SK-N-SH treated with all-trans-retinoic acid at 6 μM for 48 hours (cell line): ENCODE measurements around the gene PCSK1.

Source experiments
- ATAC-seq: fragments of 200-7000 bp; cut with Tn5 transposase; 3 replicates; pipeline ENCODE4 v1.9.1; 2020; ENCODE audit warnings: mild to moderate bottlenecking, moderate library complexity
- CSDC2 ChIP-seq: fragments of 250-450 bp; sonication (Bioruptor Pico); IDR thresholded peaks from 2 replicates; pipeline ENCODE4 v1.5.0; 2020; ENCODE audit warnings: mild to moderate bottlenecking, moderate library complexity
- CSRNP3 ChIP-seq: fragments of 250-450 bp; sonication (Bioruptor Pico); IDR thresholded peaks from 2 replicates; pipeline ENCODE4 v1.5.1; 2021; ENCODE audit warnings: mild to moderate bottlenecking, moderate library complexity
- ESRRG ChIP-seq: fragments of 250-450 bp; sonication (Bioruptor Pico); IDR thresholded peaks from 2 replicates; pipeline ENCODE4 v1.6.1; 2021; ENCODE audit warnings: mild to moderate bottlenecking
- ISL1 ChIP-seq: fragments of 250-450 bp; sonication (Bioruptor Pico); IDR thresholded peaks from 2 replicates; pipeline ENCODE4 v2.1.2; 2022; ENCODE audit warnings: mild to moderate bottlenecking, moderate library complexity
- PATZ1 ChIP-seq: fragments of 250-450 bp; sonication (Bioruptor Pico); IDR thresholded peaks from 2 replicates; pipeline ENCODE4 v1.8.0; 2020; ENCODE audit warnings: mild to moderate bottlenecking, moderate library complexity, borderline replicate concordance
- PPARA ChIP-seq: fragments of 250-450 bp; sonication (Bioruptor Pico); IDR thresholded peaks from 2 replicates; pipeline ENCODE4 v1.5.0; 2020; ENCODE audit warnings: mild to moderate bottlenecking, borderline replicate concordance
- RARB ChIP-seq: fragments of 250-450 bp; sonication (Bioruptor Pico); IDR thresholded peaks from 2 replicates; pipeline ENCODE4 v1.8.0; 2021; ENCODE audit warnings: mild to moderate bottlenecking, moderate library complexity
- TCF4 ChIP-seq: fragments of 250-450 bp; sonication (Bioruptor Pico); IDR thresholded peaks from 2 replicates; pipeline ENCODE4 v1.8.0; 2021; ENCODE audit warnings: mild to moderate bottlenecking, moderate library complexity, borderline replicate concordance
- TOX ChIP-seq: fragments of 250-450 bp; sonication (Bioruptor Pico); IDR thresholded peaks from 2 replicates; pipeline ENCODE4 v1.8.0; 2021; ENCODE audit warnings: mild to moderate bottlenecking, moderate library complexity, borderline replicate concordance
- TSHZ2 ChIP-seq: fragments of 250-450 bp; sonication (Bioruptor Pico); IDR thresholded peaks from 2 replicates; pipeline ENCODE4 v1.5.0; 2020; ENCODE audit warnings: mild to moderate bottlenecking, moderate library complexity
- ZNF565 ChIP-seq: fragments of 450-650 bp; formaldehyde crosslinking; conservative IDR thresholded peaks from 2 replicates; pipeline ENCODE4 v1.5.0; 2020; ENCODE audit warnings: low read depth, mild to moderate bottlenecking, moderate library complexity
- ZNF70 ChIP-seq: fragments of 450-650 bp; formaldehyde crosslinking; IDR thresholded peaks from 2 replicates; pipeline ENCODE4 v1.5.0; 2020; ENCODE audit warnings: mild to moderate bottlenecking, moderate library complexity
- ZNF8 ChIP-seq: fragments of 450-650 bp; formaldehyde crosslinking; IDR thresholded peaks from 2 replicates; pipeline ENCODE4 v1.5.0; 2020; ENCODE audit warnings: mild to moderate bottlenecking, moderate library complexity

Gene PCSK1

GRCh38 chr5:96344678-96345577 is 88.1 kb downstream of the PCSK1 start (continued):
- TF ChIP-seq TSHZ2 (CRISPR knock-in tag) = no peak
- TF ChIP-seq PPARA = no peak
- no peak for TF ChIP-seq ZNF565 (CRISPR knock-in tag)
- no peak for TF ChIP-seq ISL1 (CRISPR knock-in tag)
- TF ChIP-seq CSDC2 (CRISPR knock-in tag) = no peak

- no peak for ATAC-seq
- TF ChIP-seq PPARA (no peak), ISL1 (CRISPR knock-in tag) (no peak; the same call in 1 of the 2 replicates), ZNF8 (CRISPR knock-in tag) (no peak), CSRNP3 (CRISPR knock-in tag) (no peak), TCF4 (CRISPR knock-in tag) (no peak), ZNF70 (CRISPR knock-in tag) (no peak)
These were observed 90.0 kb downstream of the PCSK1 start for GRCh38 chr5:96343094-96343493.

GRCh38 chr5:96342581-96342980 is 90.5 kb downstream of the PCSK1 start:
- no peak for ATAC-seq
- TF ChIP-seq ZNF565 (CRISPR knock-in tag) = no peak
- TF ChIP-seq PATZ1 (CRISPR knock-in tag) = no peak
- no peak for TF ChIP-seq RARB
- TF ChIP-seq ZNF8 (CRISPR knock-in tag) = no peak
- TF ChIP-seq TOX = no peak
- no peak for TF ChIP-seq ESRRG
- no peak for TF ChIP-seq ISL1 (CRISPR knock-in tag)
- TF ChIP-seq, all 23 proteins: peak for 0
